Measurements from ENCODE around the gene ZNF808.

DNA sequence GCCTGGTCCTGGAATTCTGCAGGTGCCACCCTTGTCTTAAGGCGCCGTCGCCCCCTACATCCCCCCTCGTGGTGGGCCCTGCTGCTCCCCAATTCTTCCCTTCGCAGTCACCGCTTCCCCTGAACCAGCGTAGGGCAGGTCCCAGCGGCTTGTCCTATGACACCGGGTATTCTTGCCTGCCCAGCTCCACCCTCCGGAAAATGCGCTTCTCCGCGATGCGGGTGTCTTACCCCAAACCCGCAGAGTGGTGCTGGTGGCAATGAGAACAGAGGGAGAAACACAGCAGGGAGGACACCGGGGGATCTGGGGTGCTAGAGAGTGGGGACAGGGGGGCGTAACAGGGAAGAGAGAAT lies 9.0 kb downstream of the ZNF808 start:
- TF ChIP-seq, protein P1, sequence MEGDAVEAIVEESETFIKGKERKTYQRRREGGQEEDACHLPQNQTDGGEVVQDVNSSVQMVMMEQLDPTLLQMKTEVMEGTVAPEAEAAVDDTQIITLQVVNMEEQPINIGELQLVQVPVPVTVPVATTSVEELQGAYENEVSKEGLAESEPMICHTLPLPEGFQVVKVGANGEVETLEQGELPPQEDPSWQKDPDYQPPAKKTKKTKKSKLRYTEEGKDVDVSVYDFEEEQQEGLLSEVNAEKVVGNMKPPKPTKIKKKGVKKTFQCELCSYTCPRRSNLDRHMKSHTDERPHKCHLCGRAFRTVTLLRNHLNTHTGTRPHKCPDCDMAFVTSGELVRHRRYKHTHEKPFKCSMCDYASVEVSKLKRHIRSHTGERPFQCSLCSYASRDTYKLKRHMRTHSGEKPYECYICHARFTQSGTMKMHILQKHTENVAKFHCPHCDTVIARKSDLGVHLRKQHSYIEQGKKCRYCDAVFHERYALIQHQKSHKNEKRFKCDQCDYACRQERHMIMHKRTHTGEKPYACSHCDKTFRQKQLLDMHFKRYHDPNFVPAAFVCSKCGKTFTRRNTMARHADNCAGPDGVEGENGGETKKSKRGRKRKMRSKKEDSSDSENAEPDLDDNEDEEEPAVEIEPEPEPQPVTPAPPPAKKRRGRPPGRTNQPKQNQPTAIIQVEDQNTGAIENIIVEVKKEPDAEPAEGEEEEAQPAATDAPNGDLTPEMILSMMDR (IDR thresholded peaks at IDR 0.05): no peak
- TF ChIP-seq POLR2A (IDR thresholded peaks at IDR 0.05): no peak
